ENCODE data around the gene ARMH3.

ARMH3 gene

GRCh38 chr10:101892782-101893391 lies 163.1 kb downstream of the ARMH3 start:
- DNase-seq: no peak

DNA sequence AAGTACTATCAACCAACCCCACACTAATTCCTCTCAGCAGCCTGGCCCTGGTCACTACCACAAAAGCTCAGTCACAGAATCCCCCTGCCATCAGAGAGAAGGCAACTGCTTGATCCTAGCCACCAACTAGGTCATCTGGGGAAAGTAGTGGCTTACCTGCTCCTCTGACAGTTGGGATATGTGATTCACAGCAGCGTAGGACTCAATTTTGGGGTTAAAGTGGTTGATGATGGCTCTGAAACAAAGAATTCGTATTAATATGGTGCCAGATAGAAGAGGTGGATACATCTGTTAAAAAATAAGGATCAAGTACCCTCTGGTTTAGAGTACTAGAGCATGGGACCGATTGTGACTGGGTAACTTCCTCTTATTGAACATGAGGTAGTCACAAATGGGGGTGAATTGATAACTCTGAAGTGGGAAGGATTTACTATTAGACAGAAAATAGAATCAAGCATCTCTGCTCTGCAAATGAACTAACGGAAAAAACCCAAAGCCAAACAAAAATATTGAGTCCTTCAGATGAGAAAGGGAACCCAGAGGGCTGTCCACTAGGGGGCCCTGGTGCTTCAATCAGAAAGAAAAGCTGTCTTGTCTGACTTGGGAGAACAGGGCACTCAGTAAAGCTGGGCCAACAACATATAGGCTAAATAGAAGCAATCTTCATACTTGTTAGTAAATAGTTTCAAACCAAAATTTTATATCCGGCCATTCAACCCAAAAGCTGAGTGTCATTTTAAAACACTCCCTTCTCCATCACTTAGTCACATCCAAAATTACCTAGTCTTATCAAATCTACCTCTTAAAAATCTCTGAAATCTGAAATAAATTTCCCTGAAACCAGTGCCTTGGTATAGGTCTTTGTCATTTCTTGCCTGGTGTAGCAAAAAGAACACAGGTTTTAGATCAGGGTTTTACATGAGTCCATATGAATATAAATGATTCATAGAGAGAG lies 166.4 kb downstream of the ARMH3 start:
- peak; percentile 61 for DNase-seq

DNA sequence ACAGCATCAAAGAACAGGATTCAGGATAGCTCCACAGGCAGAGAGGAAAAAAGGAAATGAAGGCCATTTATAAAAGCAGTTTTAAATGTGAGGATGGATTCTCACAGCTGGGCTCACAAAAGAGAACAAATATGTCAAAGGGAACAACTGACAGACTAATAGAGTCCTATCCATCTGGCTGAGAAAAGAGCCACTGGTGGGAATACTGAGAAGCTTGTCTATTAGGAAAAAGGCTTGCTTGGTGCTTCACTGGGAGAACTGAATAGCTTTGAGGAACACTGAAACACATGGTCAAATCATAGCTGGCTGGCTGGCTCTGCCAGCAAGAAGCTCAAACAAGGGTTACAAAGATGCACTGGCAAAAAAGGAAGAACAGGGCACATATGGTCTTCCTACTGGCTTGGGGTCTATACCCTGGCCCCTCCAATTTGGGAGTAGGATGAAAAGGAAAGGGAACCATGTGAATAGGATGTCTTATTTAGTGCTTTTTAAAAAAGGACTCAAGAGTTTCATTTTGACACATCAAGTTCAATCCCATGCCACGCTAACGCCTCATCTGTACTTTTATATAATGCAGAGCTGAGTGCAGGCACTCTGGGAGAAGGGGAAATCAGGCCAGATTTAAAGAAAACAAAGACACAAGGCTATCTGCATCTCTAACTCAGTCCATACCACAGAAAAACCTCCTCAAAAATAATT lies 167.6 kb downstream of the ARMH3 start:
- no peak for DNase-seq

- no peak for DNase-seq
Measured at GRCh38 chr10:101887775-101888174, 168.2 kb downstream of the ARMH3 start.

GRCh38 chr10:101886521-101887312 lies 169.3 kb downstream of the ARMH3 start:
- no peak for DNase-seq

GRCh38 chr10:101881036-101881774 lies 174.8 kb downstream of the ARMH3 start:
- DNase-seq: no peak

- no peak for DNase-seq
Measured at GRCh38 chr10:101880232-101880573, 175.8 kb downstream of the ARMH3 start.

GRCh38 chr10:101879456-101880231 lies 176.3 kb downstream of the ARMH3 start:
- no peak for DNase-seq

DNA sequence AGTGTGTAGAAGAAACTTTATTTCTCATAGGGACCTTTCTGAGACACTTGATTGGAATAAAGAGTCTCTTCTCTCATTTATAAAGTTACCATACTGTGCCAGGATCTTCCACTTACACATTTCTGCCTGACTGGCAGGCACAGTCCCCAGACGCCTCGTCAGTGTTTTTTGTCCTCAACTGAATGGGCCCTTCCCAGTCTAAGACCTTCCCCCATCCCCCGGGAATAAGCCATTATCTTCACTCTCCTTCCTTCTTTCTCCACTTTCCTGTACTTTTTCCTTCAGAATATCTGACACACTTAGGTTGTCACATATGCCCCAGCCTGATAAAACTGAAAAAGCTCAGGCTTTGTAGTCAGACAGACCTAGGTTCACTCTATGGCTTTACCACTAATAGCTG lies 177.1 kb downstream of the ARMH3 start:
- no peak for DNase-seq

- DNase-seq: no peak
Measured at GRCh38 chr10:101875068-101875688, 180.8 kb downstream of the ARMH3 start.

- no peak for DNase-seq
Measured at GRCh38 chr10:101874252-101874651, 181.7 kb downstream of the ARMH3 start.

GRCh38 chr10:101867931-101868330 lies 188.0 kb downstream of the ARMH3 start:
- no peak for DNase-seq

DNA sequence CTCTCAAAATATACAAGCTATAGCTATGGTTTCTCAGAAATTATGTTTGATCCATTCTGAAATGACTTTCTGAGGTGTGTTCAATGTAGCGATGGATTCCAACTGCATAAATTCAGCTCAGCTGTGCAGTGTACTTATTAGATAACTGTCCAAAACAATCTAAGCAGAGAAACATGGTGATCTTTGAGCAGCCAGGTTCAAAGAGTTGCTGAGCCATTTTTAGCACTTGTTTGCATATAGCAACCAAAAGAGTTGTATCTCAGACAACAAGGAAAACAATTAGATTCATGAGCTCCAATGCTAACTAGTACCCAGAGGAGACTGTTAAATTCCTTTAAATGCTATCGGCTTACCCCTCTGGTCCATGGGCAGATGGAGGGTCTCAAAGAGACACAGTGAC lies 196.4 kb downstream of the ARMH3 start:
- no peak for DNase-seq

DNA sequence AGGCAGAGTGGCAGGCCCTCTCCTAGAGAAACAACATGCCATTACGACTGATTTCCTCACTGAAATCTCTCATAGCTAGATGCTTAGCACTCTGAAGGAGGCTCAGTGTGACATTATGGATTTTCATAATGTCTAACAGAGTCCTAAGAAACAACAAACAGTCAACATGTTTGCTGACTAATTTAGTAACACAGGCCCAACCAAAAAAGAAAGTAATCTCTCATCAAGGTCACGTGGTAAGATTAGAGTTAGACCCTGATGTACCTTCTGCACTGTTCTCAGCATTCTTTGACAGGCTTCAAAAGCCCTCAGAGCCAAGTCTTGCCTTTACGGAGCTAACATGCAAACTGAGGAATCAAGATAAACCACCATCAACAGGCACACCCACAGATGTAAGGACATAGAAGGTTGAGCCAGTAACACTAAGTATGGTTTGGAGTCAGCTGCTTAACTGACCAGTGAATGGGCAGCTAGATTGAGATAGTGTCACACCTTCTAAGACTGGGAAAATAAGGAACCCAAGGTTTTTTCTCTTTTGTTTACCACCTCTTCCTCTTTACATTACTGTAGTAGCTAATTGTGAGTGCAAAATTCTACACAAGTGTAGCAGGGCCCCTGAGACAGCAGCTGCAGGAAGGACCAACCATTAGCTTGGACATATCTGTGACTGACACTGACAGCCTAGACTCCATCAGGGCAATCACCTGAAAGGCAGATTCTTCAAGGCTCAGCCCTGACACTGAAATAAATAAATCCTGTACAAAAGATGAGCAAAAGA lies 197.1 kb downstream of the ARMH3 start:
- DNase-seq: no peak

- no peak for DNase-seq
Measured at GRCh38 chr10:101857802-101858476, 198.0 kb downstream of the ARMH3 start.

GRCh38 chr10:101856626-101857025 lies 199.3 kb downstream of the ARMH3 start:
- DNase-seq: no peak

DNA sequence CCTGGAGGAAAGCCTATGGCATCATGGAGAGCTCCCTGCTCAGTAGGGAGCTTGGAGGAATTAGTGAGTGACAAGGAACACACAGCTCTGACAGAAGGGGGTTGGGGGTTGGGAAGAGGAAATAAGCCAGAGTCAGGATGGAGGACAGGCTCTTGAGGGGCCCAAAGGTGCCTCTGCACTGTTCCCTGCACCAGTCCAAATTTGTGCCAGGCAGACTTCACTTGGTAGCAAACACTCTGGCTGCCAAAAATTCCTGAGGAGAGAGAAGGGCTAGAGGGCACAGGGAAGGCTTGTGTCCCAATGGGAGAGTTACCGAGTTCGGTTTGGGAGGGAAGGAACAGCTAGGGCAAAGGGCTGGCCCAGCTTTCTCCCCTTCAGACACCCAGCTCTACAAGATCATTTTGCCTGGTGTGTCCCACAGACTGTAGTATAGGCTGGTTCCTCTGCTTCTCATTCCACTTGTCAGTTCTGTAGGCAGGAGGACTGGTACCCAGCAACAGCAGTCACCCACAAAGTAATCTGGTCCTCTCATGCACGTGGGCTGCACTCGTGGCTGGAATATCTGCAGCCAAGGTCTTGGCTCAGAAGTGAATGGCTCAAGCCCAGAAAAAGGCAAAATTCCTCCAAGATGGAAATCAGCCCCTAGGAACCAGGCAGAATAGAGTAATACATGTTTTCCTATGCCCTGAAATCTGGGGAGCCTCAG lies 204.4 kb downstream of the ARMH3 start:
- no peak for DNase-seq

- no peak for DNase-seq
Measured at GRCh38 chr10:101850749-101851148, 205.2 kb downstream of the ARMH3 start.

DNA sequence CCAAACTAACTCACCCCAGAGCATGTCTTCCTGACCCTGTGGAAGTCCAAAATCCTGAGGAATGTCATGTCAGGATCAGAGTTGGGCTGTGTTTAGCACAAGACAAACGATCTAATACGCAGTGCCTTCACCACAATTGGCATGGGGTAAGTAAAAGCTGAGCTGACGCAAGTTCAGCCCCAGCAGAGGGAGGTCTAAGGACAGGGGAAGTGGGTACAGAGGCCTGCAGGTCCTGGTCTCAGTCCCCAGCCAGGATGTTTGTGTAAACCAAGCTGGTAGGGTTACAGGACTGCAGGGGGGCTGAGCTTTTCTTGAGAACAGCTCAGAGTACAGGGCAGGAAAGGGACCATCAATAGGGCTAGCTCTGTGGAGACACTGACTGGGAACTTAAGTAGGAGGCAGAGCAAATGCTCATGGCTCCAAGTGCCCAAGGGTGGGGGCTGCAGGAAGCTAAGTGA lies 207.1 kb downstream of the ARMH3 start:
- DNase-seq: no peak

Measured in NCI-H226 (cell line).